GM23248 (cell line): ENCODE data around the gene GALNT13.

Experiments
- EZH2 ChIP-seq: fragments of 200-600 bp; sonication (generic); IDR thresholded peaks from 2 replicates; pipeline ENCODE4 v1.6.1; 2018; ENCODE audit warnings: antibody characterized with exemption, mild to moderate bottlenecking; ENCODE audit not compliant: insufficient read depth, poor library complexity, severe bottlenecking
- EZH2phosphoT487 ChIP-seq: fragments of 200-600 bp; sonication (generic); IDR thresholded peaks from 2 replicates; pipeline ENCODE4 v1.6.1; 2018; ENCODE audit warnings: antibody characterized with exemption, moderate library complexity, mild to moderate bottlenecking, low read depth; ENCODE audit not compliant: insufficient read depth

DNA sequence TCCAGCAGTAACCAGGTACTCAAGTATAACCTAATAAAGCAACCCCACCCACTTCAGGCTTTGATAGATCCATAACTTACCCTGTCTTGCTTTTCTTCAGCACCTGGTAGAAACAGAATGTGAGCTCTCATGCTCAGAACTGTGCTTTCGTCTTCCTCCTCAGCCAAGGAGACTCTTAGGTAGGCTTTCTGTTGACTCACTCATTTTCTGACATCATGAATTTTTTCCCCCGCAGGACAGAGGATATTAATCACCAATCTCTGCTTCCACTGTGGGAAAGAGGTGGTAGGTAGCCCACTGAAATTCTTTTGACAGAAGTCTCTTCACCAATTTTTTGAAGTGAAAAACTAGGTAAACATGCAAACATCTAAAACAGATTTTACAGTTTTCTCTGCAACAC lies 585.6 kb downstream of the GALNT13 start:
- TF ChIP-seq EZH2 = no peak
- no peak for TF ChIP-seq EZH2phosphoT487
